ENCODE results near the gene TTLL5.

The TTLL5 gene

DNA sequence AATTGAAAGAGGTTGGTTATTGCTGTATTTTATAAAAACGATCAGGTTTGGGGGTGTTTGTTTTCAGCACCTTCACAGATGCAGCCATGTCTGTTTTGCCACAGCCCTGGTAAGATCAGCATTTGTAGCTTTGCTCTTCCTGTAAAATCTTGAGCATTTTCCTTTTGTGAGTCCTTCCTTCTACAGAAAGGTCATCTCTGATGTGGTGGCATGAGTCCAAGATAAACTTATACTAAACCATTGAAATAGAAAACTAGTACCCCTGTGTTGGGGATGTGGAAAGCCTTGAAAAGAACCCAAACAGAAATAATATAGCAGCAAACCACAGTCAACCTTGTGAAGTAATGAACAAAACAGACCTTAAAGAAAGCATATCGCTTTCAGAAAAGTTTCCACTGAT lies 235.3 kb downstream of the TTLL5 start:
- Histone ChIP-seq H3K9me3 (ENCODE audit: control insufficient read depth, insufficient read depth, low read length) (no peaks in the 10 kb centered on the region), H3K79me2 (ENCODE audit: control insufficient read depth, low read length) (no peaks in the 10 kb centered on the region), H4K20me1 (ENCODE audit: control insufficient read depth, insufficient read depth, low read depth, low read length) (no peaks in the 10 kb centered on the region), H3K4me3 (ENCODE audit: low read length) (no peak overlapping the region), H3K27ac (ENCODE audit: low read depth, low read length) (no peak overlapping the region), H3K36me3 (ENCODE audit: control insufficient read depth, low read length) (no peaks in the 10 kb centered on the region), H3K27me3 (ENCODE audit: control insufficient read depth, low read length) (no peaks in the 10 kb centered on the region), H3K4me1 (ENCODE audit: control insufficient read depth, low read length) (no peaks in the 10 kb centered on the region), H3K9me2 (replicated peaks; ENCODE audit: control insufficient read depth, low read length) (no peaks in the 10 kb centered on the region), H3F3A (ENCODE audit: control insufficient read depth, insufficient read depth) (no peaks in the 10 kb centered on the region), H3K4me2 (ENCODE audit: low read length) (no peak overlapping the region)
- TF ChIP-seq, protein P1, sequence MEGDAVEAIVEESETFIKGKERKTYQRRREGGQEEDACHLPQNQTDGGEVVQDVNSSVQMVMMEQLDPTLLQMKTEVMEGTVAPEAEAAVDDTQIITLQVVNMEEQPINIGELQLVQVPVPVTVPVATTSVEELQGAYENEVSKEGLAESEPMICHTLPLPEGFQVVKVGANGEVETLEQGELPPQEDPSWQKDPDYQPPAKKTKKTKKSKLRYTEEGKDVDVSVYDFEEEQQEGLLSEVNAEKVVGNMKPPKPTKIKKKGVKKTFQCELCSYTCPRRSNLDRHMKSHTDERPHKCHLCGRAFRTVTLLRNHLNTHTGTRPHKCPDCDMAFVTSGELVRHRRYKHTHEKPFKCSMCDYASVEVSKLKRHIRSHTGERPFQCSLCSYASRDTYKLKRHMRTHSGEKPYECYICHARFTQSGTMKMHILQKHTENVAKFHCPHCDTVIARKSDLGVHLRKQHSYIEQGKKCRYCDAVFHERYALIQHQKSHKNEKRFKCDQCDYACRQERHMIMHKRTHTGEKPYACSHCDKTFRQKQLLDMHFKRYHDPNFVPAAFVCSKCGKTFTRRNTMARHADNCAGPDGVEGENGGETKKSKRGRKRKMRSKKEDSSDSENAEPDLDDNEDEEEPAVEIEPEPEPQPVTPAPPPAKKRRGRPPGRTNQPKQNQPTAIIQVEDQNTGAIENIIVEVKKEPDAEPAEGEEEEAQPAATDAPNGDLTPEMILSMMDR (IDR thresholded peaks at IDR 0.05; ENCODE audit: low read depth, low read length, poor library complexity, severe bottlenecking) = no peak
- TF ChIP-seq EZH2phosphoT487 (IDR thresholded peaks at IDR 0.05; ENCODE audit: borderline replicate concordance, low read length) = no peak

DNA sequence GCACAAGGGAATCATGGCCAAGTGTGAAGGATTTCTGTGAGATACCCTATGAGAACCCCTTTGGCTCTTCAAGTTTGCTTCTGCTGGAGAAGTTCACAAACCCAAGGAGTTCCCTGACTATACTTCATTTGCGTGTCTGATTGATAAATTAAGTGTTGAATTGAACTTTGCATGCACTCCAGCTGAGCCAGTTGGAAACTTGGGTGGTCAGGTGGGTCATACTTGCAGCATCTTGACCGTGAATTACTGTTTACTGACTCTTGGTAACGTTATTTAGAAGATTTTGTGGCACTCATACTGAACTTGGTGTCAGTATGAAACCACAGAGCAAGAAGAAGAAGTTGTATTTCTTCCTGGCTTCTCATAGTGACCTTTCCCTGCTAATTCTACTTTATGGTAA lies 243.3 kb downstream of the TTLL5 start:
- Histone ChIP-seq H3K79me2 (ENCODE audit: control insufficient read depth, low read length) (no peaks in the 10 kb centered on the region), H3K4me1 (ENCODE audit: control insufficient read depth, low read length) (peaks cover 7% of the 10 kb centered on the region), H3F3A (ENCODE audit: control insufficient read depth, insufficient read depth) (no peaks in the 10 kb centered on the region), H3K36me3 (ENCODE audit: control insufficient read depth, low read length) (no peaks in the 10 kb centered on the region), H3K27me3 (ENCODE audit: control insufficient read depth, low read length) (no peaks in the 10 kb centered on the region), H3K4me2 (ENCODE audit: low read length) (no peak overlapping the region), H3K4me3 (ENCODE audit: low read length) (no peak overlapping the region), H3K27ac (ENCODE audit: low read depth, low read length) (no peak overlapping the region), H3K9me2 (replicated peaks; ENCODE audit: control insufficient read depth, low read length) (no peaks in the 10 kb centered on the region), H4K20me1 (ENCODE audit: control insufficient read depth, insufficient read depth, low read depth, low read length) (no peaks in the 10 kb centered on the region), H3K9me3 (ENCODE audit: control insufficient read depth, insufficient read depth, low read length) (no peaks in the 10 kb centered on the region)
- no peak for TF ChIP-seq EZH2phosphoT487 (IDR thresholded peaks at IDR 0.05; ENCODE audit: borderline replicate concordance, low read length)

DNA sequence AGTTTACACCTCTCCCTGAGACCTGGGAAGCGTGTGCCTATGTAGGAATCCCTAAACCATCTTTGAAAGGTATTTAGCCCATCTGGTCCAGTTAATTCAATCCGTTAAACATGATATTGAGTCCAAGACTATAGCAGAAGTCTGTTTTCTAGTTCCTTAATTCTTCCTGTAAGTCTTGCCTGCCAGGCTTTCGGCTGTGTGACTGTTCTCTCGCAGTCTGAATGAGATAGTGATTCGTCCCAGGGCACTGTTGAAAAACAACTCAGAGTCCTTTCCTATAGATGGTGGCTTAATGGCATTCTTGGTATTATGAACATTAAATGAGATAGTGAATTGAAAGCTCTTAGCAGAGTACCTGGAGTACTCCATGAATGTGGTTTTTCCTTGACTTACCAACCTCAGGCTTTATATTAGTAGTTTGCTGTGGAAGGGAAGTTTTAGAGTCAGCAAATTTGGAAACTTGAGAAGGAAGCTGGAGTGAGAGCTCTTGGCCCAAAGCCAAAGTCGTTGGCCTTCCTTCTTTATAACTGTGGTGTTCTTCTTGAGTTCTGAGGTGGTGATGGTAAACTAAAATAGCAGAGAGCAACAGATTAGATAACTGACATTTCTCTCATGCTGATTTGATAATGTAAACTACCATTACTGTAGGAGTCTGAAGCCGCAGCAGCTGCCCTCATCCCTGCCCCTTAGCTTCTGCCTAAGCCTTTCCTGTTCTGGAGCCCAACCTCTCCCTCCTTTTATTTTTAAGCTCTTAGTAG lies 244.3 kb downstream of the TTLL5 start:
- Histone ChIP-seq H3K27me3 (ENCODE audit: control insufficient read depth, low read length) (no peaks in the 10 kb centered on the region), H4K20me1 (ENCODE audit: control insufficient read depth, insufficient read depth, low read depth, low read length) (no peaks in the 10 kb centered on the region), H3K9me3 (ENCODE audit: control insufficient read depth, insufficient read depth, low read length) (no peaks in the 10 kb centered on the region), H3K79me2 (ENCODE audit: control insufficient read depth, low read length) (no peaks in the 10 kb centered on the region), H3K9me2 (replicated peaks; ENCODE audit: control insufficient read depth, low read length) (no peaks in the 10 kb centered on the region), H3K4me1 (ENCODE audit: control insufficient read depth, low read length) (peaks cover 7% of the 10 kb centered on the region), H3K27ac (ENCODE audit: low read depth, low read length) (no peak overlapping the region), H3F3A (ENCODE audit: control insufficient read depth, insufficient read depth) (no peaks in the 10 kb centered on the region), H3K36me3 (ENCODE audit: control insufficient read depth, low read length) (no peaks in the 10 kb centered on the region), H3K4me3 (ENCODE audit: low read length) (no peak overlapping the region), H3K4me2 (ENCODE audit: low read length) (no peak overlapping the region)
- TF ChIP-seq EZH2phosphoT487 (IDR thresholded peaks at IDR 0.05; ENCODE audit: borderline replicate concordance, low read length) = no peak
- TF ChIP-seq, protein P1 (IDR thresholded peaks at IDR 0.05; ENCODE audit: low read depth, low read length, poor library complexity, severe bottlenecking) = no peak

DNA sequence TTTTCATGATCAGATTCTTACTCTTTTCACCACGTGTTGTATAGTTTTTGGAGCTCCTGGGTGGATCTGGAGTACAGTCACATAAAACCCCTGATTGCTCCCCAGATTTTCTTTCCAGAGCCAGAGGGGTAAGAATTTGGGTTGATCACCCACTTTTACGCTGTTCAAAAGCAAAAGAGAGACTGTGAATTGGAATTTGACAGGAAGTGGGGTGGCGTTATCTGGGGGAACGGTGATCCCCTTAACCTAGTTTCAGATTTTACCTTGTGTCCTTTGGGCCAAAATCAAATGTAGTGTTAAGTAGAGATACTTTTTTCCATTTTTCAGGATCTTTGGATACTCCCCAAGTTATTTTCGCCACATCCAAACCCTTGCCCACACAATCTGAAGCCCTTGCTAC lies 245.2 kb downstream of the TTLL5 start:
- H3K36me3 ChIP-seq (ENCODE audit: control insufficient read depth, low read length) = no peaks in the 10 kb centered on the region
- no peak overlapping the region for H3K4me3 ChIP-seq (ENCODE audit: low read length)
- no peaks in the 10 kb centered on the region for H3K79me2 ChIP-seq (ENCODE audit: control insufficient read depth, low read length)
- H3K27me3 ChIP-seq (ENCODE audit: control insufficient read depth, low read length) = no peaks in the 10 kb centered on the region
- no peaks in the 10 kb centered on the region for H4K20me1 ChIP-seq (ENCODE audit: control insufficient read depth, insufficient read depth, low read depth, low read length)
- H3F3A ChIP-seq (ENCODE audit: control insufficient read depth, insufficient read depth) = no peaks in the 10 kb centered on the region
- no peak overlapping the region for H3K27ac ChIP-seq (ENCODE audit: low read depth, low read length)
- H3K9me2 ChIP-seq (replicated peaks; ENCODE audit: control insufficient read depth, low read length) = no peaks in the 10 kb centered on the region
- no peaks in the 10 kb centered on the region for H3K9me3 ChIP-seq (ENCODE audit: control insufficient read depth, insufficient read depth, low read length)
- TF ChIP-seq EZH2phosphoT487 (IDR thresholded peaks at IDR 0.05; ENCODE audit: borderline replicate concordance, low read length) = no peak
- TF ChIP-seq, protein P1 (IDR thresholded peaks at IDR 0.05; ENCODE audit: low read depth, low read length, poor library complexity, severe bottlenecking) = no peak
- H3K4me1 ChIP-seq (ENCODE audit: control insufficient read depth, low read length) = peaks cover 7% of the 10 kb centered on the region
- no peak overlapping the region for H3K4me2 ChIP-seq (ENCODE audit: low read length)

All from DOHH2 (cell line).